Ovary (tissue), 9 donors: ENCODE results near the gene TMEM135. TPM values are rescaled to one million over a fixed set of nuclear protein-coding genes. Genes with fewer than 3 reads are reported as not detected.

Source experiments
- DNase-seq, 5 donors: peaks; one replicate each; pipeline ENCODE4 v3.0.0-alpha.2; 2019 to 2020
- H3K27ac ChIP-seq, 2 donors: fragments of 200-600 bp; one replicate each; pipeline versions ENCODE4 v1.5.1 to v1.8.0; 2019 to 2022
- H3K27me3 ChIP-seq: fragments of 200-600 bp; one replicate; pipeline ENCODE4 v1.8.0; 2022
- H3K36me3 ChIP-seq: fragments of 200-600 bp; sonication (generic); one replicate; pipeline ENCODE4 v1.5.1; 2019
- H3K4me1 ChIP-seq: one replicate; pipeline ENCODE4 v1.8.1; 2013; ENCODE audit warnings: mild to moderate bottlenecking, moderate library complexity; ENCODE audit not compliant: insufficient read depth
- H3K4me3 ChIP-seq: fragments of 200-600 bp; sonication (generic); one replicate; pipeline ENCODE4 v1.5.1; 2017
- H3K9me3 ChIP-seq, 2 donors: fragments of 200-600 bp in 1 of 2; sonication (generic) in 1 of 2; one replicate each; pipeline versions ENCODE4 v1.5.1 to v1.8.1; 2013 to 2019; ENCODE audit warnings: mild to moderate bottlenecking in 1 of 2, moderate library complexity in 1 of 2
- EP300 ChIP-seq: sonication (generic); formaldehyde crosslinking; IDR thresholded peaks from one replicate; pipeline ENCODE4 v1.6.1; 2017; ENCODE audit warnings: antibody characterized with exemption
- POLR2A ChIP-seq: fragments of 450-650 bp; IDR thresholded peaks from one replicate; pipeline ENCODE4 v1.6.1; 2017; ENCODE audit warnings: antibody characterized with exemption, mild to moderate bottlenecking, moderate library complexity
- WGBS, 3 donors: extraction: QIAGEN DNeasy Blood & Tissue Kit in 1 of 3; methylation state at CpG; one replicate each; pipeline versions ENCODE4 v1.1.5 to v1.1.7; 2013 to 2017; 5-methylcytosine and 5-hydroxymethylcytosine counted together
- intact Hi-C, 4 donors: fragments of 100-400 bp; cut with DNase I; formaldehyde crosslinking; loops; one replicate each; pipeline versions ENCODE4 v1.11.0 to v1.15.1; 2022 to 2023
- polyA plus RNA-seq, 2 donors: library from polyadenylated mRNA; stranded (reverse); fragments of 200-250 nt in 1 of 2; fragments of 350-450 nt in 1 of 2; fragmentation: Illumina TruSeq in 1 of 2; extraction: RNeasy Lipid Tissue Mini Kit (QIAGEN cat#74804) in 1 of 2; gene quantifications; one replicate each; pipeline ENCODE4 v1.2.3, GENCODE V29; 2013 to 2014
- total RNA-seq, 7 donors: library from RNA; depleted of rRNA in 2 of 7; stranded (reverse); fragments of >200 nt in 2 of 7; fragmentation: NEBNext Ultra II Directional in 3 of 7; extraction: Animal tissue kit (Norgen Biotek cat#: 25700) in 3 of 7; gene quantifications; one replicate each; pipeline versions ENCODE4 v1.1.0 to v1.2.4, GENCODE V29; 2016 to 2023
- TF ChIP-seq, protein P1 (sequence below), 3 donors: fragments of 450-650 bp in 2 of 3; fragments of 200-600 bp in 1 of 3; IDR thresholded peaks; one replicate each; pipeline versions ENCODE4 v1.5.1 to v1.8.0; 2016 to 2022; ENCODE audit warnings: antibody characterized with exemption in 3 of 3, mild to moderate bottlenecking in 1 of 3
- donor health status: DM: no; HTN: no; CAD: no; lungs with moderate emphysema.
- donor health status: DM: no; HTN: no; CAD: no.
- donor health status: Bipolar disorder and iron deficiency.
- donor health status: DM: yes; HTN: yes; CAD: no.
- donor health status: DM: no; HTN: no; CAD: no.
- donor health status: DM: yes; HTN: yes; CAD: no.

Gene TMEM135
- total and polyA plus RNA-seq, 9 donors: 8.8 to 24.2 (median 19.6) TPM

DNA sequence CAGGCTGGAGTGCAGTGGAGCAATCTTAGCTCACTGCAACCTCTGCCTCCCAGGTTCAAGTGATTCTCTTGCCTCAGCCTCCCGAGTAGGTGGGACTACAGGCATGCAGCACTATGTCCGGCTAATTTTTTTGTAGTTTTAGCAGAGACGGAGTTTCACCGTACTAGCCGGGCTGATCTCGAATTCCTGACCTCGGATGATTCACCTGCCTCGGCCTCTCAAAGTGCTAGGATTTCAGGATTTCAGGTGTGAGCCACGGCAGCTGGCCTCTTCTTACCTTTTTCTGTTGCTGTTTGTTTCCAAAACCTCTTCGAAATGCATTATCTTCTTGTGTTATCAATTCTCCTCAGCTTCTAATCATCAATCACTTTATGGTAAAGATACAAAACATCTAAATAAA is 22.1 kb upstream of the TMEM135 start:
- intact Hi-C loops: no loop called here
- 91 to 95% (median 95%) methylated on average over 10 of the region's 10 CpGs for WGBS, 3 donors
- Histone ChIP-seq H3K27me3 (no peaks in the 10 kb centered on the region), H3K36me3 (no peaks in the 10 kb centered on the region), H3K4me1 (peaks cover 5% of the 10 kb centered on the region), H3K27ac (no peak overlapping the region), H3K9me3 (no peaks in the 10 kb centered on the region), H3K4me3 (no peak overlapping the region)
- no peak for TF ChIP-seq POLR2A
- TF ChIP-seq EP300: no peak
- TF ChIP-seq, protein P1, sequence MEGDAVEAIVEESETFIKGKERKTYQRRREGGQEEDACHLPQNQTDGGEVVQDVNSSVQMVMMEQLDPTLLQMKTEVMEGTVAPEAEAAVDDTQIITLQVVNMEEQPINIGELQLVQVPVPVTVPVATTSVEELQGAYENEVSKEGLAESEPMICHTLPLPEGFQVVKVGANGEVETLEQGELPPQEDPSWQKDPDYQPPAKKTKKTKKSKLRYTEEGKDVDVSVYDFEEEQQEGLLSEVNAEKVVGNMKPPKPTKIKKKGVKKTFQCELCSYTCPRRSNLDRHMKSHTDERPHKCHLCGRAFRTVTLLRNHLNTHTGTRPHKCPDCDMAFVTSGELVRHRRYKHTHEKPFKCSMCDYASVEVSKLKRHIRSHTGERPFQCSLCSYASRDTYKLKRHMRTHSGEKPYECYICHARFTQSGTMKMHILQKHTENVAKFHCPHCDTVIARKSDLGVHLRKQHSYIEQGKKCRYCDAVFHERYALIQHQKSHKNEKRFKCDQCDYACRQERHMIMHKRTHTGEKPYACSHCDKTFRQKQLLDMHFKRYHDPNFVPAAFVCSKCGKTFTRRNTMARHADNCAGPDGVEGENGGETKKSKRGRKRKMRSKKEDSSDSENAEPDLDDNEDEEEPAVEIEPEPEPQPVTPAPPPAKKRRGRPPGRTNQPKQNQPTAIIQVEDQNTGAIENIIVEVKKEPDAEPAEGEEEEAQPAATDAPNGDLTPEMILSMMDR (IDR thresholded peaks at IDR 0.05): no peak
- DNase-seq: no peak

DNA sequence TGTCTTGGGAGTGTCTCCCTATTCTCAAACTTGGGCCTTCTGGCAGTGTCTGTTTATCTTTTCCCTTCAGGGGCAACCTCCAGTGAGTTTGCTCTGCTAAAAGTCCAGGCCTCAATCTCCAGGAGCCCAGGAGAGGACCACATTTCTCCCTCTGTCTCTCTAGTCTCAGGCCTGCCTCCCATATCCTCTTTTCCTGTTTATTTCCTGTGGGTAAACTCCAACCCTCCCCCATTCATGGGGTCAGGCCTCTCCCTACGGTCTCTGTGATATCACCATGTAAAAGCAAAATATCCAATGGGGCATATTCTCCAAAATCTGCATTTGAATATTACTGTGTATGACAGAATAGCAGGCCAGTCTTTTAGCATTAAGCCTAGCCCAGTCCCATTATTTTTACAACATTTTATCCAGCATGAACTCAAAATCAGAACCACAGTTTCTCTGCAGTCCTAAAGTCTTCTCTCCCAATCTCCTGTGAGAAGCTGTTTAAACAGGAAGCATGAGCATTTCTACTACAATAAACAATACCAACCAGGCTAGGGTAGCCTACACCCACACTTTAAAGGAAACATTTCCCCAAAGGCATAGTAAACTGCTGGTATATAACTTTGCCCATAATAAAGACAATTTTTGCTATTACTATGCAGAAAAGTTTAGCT is 18.0 kb upstream of the TMEM135 start:
- no peaks in the 10 kb centered on the region for H3K36me3 ChIP-seq
- TF ChIP-seq POLR2A: no peak
- no peak for TF ChIP-seq EP300
- TF ChIP-seq, protein P1 (IDR thresholded peaks at IDR 0.05): no peak
- intact Hi-C loops: no loop called here
- H3K4me1 ChIP-seq: no peaks in the 10 kb centered on the region
- no peak for DNase-seq
- no peaks in the 10 kb centered on the region for H3K27me3 ChIP-seq
- no peak overlapping the region for H3K27ac ChIP-seq
- no peaks in the 10 kb centered on the region for H3K9me3 ChIP-seq
- no peak overlapping the region for H3K4me3 ChIP-seq
- 23 to 48% (median 36%) methylated on average over 1 of the region's 1 CpG for WGBS, 3 donors

DNA sequence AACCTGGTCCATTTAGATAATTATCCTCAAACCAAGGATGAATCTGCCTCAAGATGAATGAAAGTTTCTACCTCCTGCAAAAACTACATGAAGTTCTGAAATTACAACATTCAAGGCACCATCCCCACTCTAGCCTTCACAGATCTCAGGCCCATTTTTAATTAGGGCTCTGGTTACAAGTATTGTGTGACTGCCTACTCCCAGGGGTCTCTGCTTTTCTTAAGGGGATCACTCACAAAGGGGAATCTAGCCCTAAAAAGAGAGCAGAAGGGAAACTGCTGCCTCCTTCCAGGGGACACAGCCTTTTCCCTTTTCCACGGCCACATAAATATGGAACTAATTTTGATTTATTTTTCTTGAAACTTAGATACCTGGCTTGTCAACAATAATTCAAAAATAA is 17.4 kb upstream of the TMEM135 start:
- Histone ChIP-seq H3K27me3 (no peaks in the 10 kb centered on the region), H3K4me3 (no peak overlapping the region), H3K4me1 (no peaks in the 10 kb centered on the region), H3K9me3 (no peaks in the 10 kb centered on the region), H3K27ac (no peak overlapping the region), H3K36me3 (no peaks in the 10 kb centered on the region)
- TF ChIP-seq, protein P1 (IDR thresholded peaks at IDR 0.05): no peak
- no peak for TF ChIP-seq EP300
- TF ChIP-seq POLR2A: no peak
- 87 to 94% (median 91%) methylated on average over 1 of the region's 1 CpG for WGBS, 3 donors
- intact Hi-C loops: no loop called here
- DNase-seq: no peak

DNA sequence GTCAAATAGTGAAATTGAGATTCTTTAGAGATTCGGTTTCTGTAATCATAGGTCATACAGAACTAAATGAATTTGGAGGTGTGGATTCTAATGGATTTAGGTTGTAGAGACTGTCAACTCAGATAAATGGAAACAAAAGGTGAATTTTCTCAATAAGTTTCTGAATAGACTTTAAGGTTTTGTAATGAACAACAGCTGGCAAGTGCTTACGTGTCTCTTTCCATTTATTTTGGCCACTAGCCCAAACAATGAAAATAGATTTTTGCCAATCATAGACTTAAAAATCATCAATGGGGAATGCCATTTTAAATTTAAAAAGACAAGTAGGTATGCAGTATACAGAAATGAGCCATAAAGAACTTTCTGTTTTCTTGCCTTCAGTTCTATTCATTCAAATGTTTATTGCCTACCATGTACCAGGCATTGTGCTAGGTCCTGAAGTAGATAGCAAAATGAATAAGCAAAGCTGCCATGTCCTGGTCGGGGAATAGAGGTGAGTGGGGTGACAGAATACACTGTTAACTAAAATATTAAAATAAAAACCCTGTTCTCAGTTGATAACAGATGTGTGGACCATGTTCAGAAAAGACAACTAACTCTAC is 16.9 kb upstream of the TMEM135 start:
- H3K27me3 ChIP-seq: no peaks in the 10 kb centered on the region
- no peaks in the 10 kb centered on the region for H3K9me3 ChIP-seq
- intact Hi-C loops: no loop called here
- no peak overlapping the region for H3K27ac ChIP-seq
- H3K36me3 ChIP-seq: no peaks in the 10 kb centered on the region
- H3K4me3 ChIP-seq: no peak overlapping the region
- TF ChIP-seq, protein P1 (IDR thresholded peaks at IDR 0.05): no peak
- no peak for TF ChIP-seq EP300
- no peak for DNase-seq
- WGBS, 3 donors: 81 to 86% (median 82%) methylated on average over 3 of the region's 3 CpGs
- no peaks in the 10 kb centered on the region for H3K4me1 ChIP-seq
